Gastrocnemius medialis (tissue), 4 donors: Measurements from ENCODE around the gene PHF10.

Source experiments
- CTCF ChIP-seq, 5 experiments: fragments of 450-650 bp in 3 of 5; fragments of 200-600 bp in 2 of 5; sonication (generic) in 2 of 5; IDR thresholded peaks in 4 of 5; conservative IDR thresholded peaks in 1 of 5; 1 replicate in 4 of 5; 2 replicates in 1 of 5; pipeline ENCODE4 v1.5.1; 2016 to 2019; ENCODE audit warnings: antibody characterized with exemption in 5 of 5, mild to moderate bottlenecking in 3 of 5, moderate library complexity in 3 of 5
- POLR2A ChIP-seq, 2 donors: fragments of 450-650 bp; IDR thresholded peaks; one replicate each; pipeline ENCODE4 v1.6.1; 2017; ENCODE audit warnings: antibody characterized with exemption in 2 of 2, mild to moderate bottlenecking in 2 of 2, moderate library complexity in 2 of 2

- TF ChIP-seq CTCF (IDR thresholded peaks at IDR 0.05 in 4 of 5, conservative IDR thresholded peaks at IDR 0.05 in 1 of 5) (no peak), POLR2A (IDR thresholded peaks at IDR 0.05) (no peak)
Measured at GRCh38 chr6:169766232-169766631, 41.9 kb upstream of the PHF10 start.
